Measurements from ENCODE around the gene AMPH.

AMPH gene

DNA sequence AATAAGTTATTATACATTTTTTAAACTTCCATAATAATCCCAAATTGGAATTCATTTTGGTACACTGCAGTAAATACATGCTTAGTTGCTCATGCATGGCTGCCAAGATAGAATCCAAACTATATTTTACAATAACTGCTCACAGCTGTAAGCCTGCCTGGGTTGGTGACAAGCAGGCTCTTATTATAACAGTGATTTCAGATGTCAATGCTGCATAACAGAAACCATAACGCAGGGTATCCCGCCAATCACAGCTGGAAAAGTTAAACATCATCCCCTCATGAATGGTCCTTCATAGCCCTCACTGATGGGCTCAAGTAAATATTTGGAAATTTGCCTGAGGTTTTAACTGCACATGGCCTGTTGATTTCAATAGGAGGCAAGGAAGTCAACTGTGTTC lies 149.8 kb downstream of the AMPH start:
- DNase-seq (ENCODE audit: extremely low spot score, insufficient read length, low read depth) (no peak), FAIRE-seq (no peak)

DNA sequence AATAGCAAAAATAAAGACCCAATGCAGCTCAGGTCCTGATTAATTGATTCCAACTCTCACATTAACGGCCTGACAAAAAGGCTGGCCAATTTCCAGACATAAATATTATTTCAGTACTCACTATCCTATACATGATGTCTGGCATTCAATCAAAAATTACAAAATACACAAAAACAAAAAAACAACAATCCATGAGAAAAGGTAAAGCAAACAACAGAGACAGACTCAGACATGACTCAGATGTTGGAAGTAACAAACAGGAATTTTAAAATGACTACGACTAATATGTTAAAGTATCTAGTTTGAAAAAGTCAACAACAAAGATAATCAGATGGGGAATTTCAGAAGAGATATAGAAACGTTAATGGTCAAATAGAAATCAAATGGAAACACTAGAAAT lies 152.8 kb downstream of the AMPH start:
- DNase-seq (ENCODE audit: extremely low spot score, insufficient read length, low read depth) (no peak), FAIRE-seq (no peak)

DNA sequence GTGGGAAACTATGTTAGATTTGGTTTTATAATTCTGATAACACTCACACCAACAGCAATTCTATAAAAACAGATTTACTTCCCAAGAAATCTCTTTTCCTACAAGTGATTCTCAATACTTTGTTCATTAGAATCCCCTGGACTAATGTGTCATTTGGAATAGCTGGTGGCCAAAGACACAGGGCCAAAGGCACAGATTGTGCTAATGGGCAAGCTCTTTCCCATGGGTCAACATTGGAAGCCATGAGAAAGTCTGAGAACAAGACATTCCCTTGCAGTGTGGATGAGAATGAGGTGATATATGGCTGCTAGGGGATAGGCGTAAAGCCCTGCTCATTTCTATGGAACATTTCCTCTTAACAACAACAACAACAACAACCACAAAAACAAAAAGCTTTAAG lies 153.8 kb downstream of the AMPH start:
- FAIRE-seq (no peak), DNase-seq (ENCODE audit: extremely low spot score, insufficient read length, low read depth) (no peak)

DNA sequence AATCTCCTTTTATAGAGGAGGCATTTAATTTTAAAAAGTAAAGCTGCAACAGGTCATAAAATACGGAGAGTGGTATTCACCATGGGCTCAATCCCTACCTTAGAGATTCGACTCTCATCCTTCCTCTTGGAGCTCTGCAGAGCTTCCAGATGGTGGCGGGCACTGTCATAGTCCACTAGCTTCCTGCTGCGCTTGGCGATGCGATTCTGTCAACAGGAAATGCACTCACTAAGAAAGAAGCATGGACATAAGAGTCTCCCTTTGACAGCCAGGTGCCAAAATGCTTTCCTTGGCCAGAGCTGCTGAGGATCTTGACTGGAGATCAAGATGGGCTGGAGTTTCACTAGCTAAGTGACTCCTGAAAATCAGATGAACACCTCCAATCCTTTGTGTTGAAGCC lies 154.4 kb downstream of the AMPH start:
- FAIRE-seq = no peak
- DNase-seq (ENCODE audit: extremely low spot score, insufficient read length, low read depth) = no peak

DNA sequence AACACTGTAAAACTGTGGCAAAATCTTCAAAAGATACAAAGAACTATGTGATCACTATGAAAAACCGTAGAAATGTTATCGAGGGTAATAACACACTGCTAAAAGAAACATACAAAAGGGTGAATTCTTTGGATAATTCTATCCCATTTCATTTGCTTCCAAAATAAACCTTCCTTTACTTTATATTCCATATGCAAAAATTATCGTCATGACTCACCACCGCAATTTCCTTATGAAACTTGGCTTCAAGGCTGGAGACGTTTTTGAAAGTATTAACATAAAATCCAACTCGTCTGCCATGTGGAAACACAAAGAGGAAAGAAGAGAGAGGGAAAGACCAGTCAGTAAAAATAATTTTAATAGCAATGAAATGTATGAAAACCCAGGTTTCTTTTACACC lies 165.2 kb downstream of the AMPH start:
- FAIRE-seq (no peak), DNase-seq (ENCODE audit: extremely low spot score, insufficient read length, low read depth) (no peak)

DNA sequence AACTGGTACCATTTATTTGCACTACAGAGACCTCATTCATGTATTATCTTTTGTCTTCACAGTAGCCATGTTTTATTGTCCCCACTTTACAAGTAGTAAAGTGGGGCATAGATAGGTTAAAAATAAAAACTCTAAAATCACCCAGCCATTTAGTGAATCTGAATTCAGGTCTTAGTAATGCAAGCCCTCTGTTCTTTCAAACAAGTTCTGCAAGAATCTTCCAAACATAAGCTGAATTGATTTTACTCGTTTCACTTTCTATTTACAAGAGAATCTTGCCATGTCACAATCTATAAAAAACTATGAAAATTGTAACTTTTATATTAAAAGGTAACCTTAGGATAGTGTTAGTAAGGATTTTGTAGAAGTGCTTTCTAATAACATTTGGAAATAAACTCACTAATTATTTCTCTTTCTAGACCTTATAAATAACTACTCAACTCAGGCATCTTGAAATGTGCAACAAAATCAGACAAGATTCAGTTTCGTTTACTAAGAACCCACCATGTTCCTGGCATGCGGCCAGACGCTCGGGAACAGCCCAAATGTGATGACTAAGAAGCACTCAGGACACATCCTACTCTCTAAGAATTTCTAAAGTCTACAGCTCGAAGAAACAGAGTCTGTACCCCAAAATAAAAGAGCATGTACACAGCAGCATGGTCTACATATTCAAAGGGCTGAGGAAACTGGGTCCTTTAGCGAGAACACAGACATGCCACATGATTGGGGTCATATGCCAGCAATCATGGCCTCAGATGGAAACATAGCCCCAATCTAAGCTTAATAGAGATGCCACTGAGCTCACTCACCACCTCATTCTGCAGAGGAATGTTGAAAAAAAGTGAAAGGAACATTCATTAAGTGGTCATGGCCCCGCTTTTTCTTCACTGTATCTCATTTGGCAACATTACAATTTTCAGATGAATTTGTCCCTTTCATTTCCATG lies 167.6 kb downstream of the AMPH start:
- DNase-seq (ENCODE audit: extremely low spot score, insufficient read length, low read depth) (peak; percentile 36), FAIRE-seq (peak; percentile 84)

DNA sequence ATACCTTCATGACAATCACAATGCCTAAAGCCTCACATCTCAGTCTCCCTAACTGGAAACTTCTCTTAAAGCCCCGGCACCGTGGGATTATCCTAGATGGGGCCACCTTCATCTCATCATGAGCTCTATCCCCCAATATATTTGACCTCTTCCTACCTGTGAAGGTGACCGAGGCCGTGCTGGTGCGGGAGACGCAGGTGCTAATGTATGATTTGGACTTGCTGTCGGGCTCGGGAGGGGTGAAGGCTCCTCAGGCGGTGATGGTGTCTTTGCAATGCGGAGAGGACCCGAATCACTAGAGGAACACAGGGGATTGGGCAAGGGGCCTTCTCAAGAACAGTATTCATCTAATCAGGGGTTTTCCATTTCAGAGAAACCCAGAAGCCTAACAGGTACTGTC lies 168.4 kb downstream of the AMPH start:
- DNase-seq (ENCODE audit: extremely low spot score, insufficient read length, low read depth) = no peak
- no peak for FAIRE-seq

DNA sequence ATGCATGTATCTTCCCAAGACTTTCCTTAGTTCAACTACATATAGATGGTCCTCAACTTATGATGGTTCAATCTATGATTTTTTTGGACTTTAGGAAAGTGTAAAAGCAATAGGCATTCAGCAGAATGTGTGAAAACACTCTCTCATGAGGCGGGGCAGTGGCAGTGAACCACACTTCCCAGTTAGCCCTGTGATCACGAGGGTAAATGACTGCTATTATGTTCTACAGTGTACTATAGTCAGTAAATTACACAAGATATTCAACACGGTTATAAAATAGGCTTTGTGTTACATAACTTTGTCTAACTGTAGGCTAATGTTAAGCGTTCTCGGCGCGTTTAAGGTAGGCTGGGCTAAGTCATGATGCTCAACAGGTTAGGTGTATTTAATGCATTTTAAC lies 169.3 kb downstream of the AMPH start:
- FAIRE-seq (no peak), DNase-seq (ENCODE audit: extremely low spot score, insufficient read length, low read depth) (no peak)

DNA sequence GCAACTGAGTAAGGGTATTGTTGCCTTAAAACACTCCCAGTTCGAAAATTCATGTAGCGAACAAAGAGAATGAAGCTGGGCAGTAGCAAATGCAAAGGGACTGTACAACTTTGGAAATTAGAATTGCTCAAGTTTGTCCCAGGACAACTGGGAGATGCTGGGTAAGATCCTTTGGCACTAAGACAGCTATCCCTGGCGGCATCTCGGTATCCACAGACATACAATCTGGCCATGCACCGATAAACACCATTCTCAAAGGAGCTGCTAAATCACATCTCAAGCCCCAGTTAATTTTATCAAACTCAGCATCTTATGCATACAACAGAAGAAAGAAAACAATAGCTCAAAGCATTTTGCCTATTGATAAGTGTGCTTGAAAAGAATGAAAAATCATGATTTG lies 177.3 kb downstream of the AMPH start:
- FAIRE-seq (no peak), DNase-seq (ENCODE audit: extremely low spot score, insufficient read length, low read depth) (no peak)

DNA sequence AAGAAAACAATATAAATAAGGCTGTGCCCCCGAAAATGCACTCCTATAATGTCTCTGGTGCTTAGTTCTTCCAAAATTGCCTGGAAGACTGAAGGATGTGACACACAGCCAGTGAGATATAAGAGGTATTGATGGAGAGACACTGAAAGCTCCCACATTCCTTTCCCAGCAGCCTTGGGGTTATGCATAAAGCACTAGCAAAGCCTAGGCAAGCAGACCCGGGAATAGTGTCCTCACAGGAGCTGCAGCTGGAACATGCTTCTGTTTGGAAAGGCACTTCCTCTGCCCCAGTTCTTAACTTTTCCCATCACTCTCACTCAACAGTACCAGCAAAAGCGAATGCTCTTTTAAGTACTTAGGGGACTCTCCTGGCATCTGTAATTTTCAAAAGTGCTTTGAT lies 178.0 kb downstream of the AMPH start:
- DNase-seq (ENCODE audit: extremely low spot score, insufficient read length, low read depth) = no peak
- no peak for FAIRE-seq

DNA sequence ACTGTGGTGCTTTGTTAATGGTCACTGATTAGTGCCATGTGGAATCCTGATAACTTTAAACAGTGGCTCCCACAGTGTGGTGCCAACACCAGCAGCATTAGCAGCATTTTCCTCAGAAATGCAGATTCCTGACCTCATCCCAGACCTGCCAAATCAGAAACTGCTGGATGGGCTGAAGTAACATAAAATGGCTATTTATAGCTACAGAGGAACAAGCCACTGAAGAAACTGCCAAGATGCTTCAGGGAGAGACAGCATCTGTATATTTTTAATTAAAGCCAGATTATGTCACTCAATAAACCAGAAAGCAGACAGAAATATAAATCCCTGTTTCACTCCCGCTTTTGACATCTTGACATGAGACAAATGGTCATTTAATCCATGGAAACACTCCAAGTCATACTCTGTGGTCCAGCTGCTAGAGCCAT lies 178.5 kb downstream of the AMPH start:
- FAIRE-seq (no peak), DNase-seq (ENCODE audit: extremely low spot score, insufficient read length, low read depth) (no peak)

DNA sequence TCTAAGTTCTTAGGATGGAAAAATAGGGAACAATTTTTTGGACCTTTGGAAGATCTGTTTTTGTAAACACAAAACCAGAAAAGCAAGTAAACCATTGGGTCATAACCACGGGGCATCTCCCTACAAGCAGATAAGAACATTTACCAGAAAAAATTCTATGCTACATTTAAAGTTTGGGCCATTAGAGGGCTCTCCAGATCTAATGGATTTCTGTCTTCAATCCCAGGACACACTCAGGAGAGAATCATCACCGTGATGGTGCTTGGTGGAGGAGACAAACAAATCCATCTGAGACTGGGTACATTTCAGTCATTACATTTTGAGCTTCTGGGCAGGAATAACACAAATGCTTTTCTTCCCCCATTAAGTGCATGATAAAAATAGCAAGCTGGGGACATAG lies 179.3 kb downstream of the AMPH start:
- FAIRE-seq (no peak), DNase-seq (ENCODE audit: extremely low spot score, insufficient read length, low read depth) (no peak)

DNA sequence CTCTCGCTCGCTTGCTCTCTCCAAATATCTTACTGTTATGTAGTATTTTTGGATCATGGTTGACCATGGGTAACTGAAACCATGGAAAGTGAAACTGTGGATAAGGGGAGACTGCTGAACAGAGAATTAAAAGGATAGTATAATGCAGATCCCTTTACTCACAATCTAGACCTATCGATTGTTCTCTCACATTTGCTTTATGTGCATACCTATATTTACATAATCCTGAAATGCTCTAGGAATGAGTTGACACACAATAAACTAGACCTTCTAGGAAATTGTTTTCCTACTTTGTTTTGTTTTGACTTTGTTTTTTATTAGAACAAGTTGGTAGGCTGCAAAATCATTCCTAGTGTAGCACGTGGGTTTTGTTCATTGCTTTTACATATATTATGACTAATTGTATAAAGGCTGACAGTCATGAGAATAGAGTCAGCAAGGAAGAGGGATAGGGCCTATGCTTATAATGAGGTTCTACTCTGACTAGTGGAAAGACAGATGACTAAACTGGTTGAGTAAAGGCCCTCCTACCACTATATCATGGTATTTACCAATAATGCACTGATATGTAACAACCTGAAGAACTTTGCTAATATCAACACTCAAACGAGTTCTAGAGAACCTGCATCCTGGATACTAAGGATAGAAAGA lies 182.5 kb downstream of the AMPH start:
- no peak for FAIRE-seq

DNA sequence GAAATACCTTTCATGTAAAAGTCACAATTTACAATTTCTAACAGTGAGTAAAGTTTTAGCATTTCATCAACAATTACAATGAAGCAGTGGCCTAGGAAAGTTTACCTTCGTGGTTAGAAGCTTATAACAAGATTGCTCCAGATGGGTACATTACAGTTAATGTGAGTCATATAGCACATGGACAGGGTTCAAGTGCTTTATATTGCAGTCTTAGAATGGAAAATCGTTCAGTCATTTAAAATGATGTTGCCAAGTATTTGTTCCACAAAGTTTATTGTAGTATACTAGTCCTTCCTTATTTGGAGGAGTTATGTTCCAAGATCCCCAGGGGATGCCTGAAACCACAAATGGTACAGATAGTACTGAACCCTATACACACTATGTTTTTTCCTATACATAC lies 183.1 kb downstream of the AMPH start:
- FAIRE-seq (no peak), DNase-seq (ENCODE audit: extremely low spot score, insufficient read length, low read depth) (no peak)

More for the DNA sequence above, 182.5 kb downstream of the AMPH start:
- no peak for DNase-seq (ENCODE audit: extremely low spot score, insufficient read length, low read depth)

DNA sequence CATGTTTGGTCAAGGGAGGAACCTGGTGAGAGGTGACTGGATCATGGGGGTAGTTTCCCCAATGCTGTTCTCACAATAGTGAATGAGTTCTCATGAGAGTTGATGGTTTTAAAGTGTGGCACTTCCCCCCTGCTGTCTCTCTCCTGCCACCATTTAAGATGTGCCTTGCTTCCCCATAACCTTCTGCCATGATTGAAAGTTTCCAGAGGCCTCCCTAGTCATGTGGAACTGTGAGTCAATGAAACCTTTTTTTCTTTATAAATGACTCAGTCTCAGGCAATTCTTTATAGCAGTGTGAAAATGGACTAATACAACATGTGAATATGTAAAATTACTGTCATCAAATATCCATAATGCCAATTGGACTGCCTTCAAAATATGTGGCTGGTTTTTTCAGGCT lies 192.2 kb downstream of the AMPH start:
- FAIRE-seq = no peak
- no peak for DNase-seq (ENCODE audit: extremely low spot score, insufficient read length, low read depth)

DNA sequence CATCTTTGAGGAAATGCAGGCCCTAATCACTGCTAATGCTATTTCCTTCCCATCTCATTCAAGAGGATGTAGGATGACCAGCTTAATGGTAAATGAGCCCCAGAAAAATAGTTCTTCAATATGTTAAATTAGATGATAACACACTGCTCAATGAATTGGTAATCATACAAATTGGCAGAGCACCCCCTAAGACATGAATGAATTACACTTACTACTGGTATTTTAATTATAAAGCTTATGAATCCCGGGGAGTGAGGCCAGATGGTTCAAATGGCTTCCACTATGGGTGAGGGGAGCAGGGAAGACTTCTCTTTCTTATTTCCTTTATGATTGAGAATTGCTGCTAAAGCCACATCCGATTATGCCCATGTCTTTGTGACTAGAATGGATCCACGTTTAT lies 198.5 kb downstream of the AMPH start:
- FAIRE-seq = no peak
- no peak for DNase-seq (ENCODE audit: extremely low spot score, insufficient read length, low read depth)

DNA sequence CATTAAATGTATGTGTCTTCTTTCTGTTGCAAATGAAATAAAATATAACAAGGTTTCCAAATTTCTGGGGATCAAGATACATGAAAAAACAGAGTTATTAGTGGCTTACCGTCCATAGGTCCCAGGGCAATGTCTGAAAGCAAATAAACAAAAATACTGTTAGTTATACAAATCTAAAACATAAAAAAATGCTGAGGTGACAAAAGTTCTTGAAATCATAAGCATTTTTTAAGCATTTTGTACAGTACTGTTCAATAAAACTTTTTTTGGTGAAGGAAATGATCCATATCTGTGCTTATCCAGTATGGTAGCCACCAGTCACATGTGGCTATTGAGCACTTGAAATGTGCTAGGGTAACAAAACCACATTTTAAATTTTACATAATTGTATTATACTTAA lies 199.1 kb downstream of the AMPH start:
- no peak for FAIRE-seq
- DNase-seq (ENCODE audit: extremely low spot score, insufficient read length, low read depth) = no peak

DNA sequence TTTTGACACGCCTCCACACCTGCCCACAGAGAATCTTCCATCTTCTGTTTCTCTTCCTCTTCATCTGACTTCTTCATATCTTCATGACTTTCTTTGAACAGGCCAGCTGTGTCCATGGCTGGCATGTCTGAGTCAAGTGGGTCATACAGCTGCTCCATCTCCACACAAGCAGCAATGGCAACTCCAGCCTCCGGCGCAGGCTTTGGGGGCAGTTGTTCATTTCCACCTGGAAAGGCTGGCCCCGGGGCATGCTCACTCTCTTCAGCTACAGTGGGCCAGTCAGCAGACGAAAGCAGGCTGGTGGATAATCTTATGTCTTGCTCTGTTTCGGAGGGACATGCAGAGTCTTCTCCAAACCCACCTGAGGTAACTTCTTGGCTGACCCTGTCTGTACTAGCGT lies 202.1 kb downstream of the AMPH start:
- DNase-seq (ENCODE audit: extremely low spot score, insufficient read length, low read depth) (no peak), FAIRE-seq (no peak)

DNA sequence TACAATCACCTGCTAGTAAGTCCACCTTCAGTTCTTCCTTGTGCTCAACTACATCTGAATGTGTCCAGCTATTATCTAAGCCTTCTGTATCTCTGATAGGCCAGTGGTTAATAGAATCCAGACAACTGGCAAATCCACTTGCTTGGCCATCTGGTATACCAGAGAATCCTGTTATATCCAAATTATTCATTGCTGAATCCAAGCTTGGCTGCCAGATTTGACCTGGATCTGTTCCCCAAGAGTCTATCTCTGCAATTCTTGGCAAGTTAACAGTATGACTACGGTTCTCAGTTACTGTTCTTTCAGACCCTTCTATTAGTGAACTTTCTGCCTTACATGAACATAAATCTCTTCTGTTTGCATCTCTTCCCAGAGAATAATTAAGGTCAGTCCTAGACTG lies 203.1 kb downstream of the AMPH start:
- DNase-seq (ENCODE audit: extremely low spot score, insufficient read length, low read depth) = no peak
- FAIRE-seq = no peak

DNA sequence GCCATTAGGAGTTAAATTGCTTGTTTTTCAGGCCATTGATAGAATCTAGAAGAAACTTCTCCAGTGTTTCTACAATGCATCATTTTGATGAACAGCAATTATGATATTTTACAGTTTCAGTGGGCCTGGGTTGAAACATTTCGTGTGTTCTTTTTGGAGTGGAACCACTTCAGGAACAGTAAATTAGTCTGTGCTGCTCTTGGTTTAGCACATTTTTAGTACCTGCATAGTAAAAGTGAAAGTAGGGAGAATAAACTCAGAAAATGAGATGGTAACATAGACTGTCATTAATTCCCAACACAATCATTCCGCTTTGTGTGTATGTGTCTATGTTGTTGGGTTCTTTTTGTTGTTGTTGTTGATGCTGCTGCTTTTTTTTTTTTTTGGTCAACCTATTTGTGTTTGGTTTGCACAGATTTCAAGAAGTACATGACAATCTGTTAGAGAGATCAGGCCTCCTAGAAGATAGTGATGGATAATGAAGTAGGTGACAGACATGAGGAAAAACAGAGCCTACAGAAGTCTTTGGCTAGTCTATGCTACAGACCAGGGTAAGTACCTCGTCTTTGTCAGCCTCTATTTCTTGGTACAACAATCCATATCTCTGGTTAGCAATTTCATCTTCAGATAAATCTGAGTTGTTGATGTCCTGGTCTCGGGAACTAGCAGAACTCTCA lies 203.8 kb downstream of the AMPH start:
- DNase-seq (ENCODE audit: extremely low spot score, insufficient read length, low read depth) = no peak
- no peak for FAIRE-seq

DNA sequence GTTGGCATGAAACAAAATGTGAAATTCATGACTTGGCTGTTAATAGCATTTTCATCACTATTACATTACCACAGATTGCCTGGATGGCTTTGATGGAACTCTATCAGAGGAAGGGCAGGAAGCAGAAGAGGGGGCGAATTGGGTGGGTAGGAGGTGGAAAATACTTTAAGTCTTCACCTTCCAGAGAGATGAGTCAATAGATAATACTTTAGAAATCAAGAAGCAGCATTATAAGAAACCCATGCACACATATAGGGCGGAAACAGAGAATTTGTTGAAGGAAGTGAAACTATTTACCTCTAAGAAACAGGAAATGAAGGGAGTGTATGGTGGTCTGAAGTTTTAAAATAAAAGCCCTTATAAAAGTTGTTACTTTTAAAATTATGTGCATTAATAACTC lies 205.7 kb downstream of the AMPH start:
- FAIRE-seq = no peak
- DNase-seq (ENCODE audit: extremely low spot score, insufficient read length, low read depth) = peak; percentile 7
